Psoas muscle (tissue), 8 donors: ENCODE data around the gene SRGAP3. TPM values are rescaled to one million over a fixed set of nuclear protein-coding genes. Genes with fewer than 3 reads are reported as not detected.

Source experiments
- ATAC-seq, 4 donors: fragments of 200-7000 bp; cut with Tn5 transposase; one replicate each; pipeline ENCODE4 v1.9.1; 2020; ENCODE audit warnings: moderate library complexity in 3 of 4, mild to moderate bottlenecking in 2 of 4
- DNase-seq, 2 donors: peaks; one replicate each; pipeline ENCODE4 v3.0.0-alpha.2; 2020
- H3K27ac ChIP-seq: fragments of 200-600 bp; one replicate; pipeline ENCODE4 v1.8.0; 2022
- H3K27me3 ChIP-seq, 3 donors: fragments of 200-600 bp in 1 of 3; one replicate each; pipeline versions ENCODE4 v1.6.1 to v1.8.0; 2013 to 2022; ENCODE audit warnings: low read length in 2 of 3, mild to moderate bottlenecking in 2 of 3, moderate library complexity in 1 of 3; ENCODE audit not compliant: insufficient read depth in 3 of 3
- H3K36me3 ChIP-seq, 2 donors: fragments of 200-600 bp in 1 of 2; one replicate each; pipeline versions ENCODE4 v1.6.1 to v1.8.0; 2013 to 2022; ENCODE audit warnings: low read depth in 1 of 2, mild to moderate bottlenecking in 1 of 2, moderate library complexity in 1 of 2; ENCODE audit not compliant: insufficient read depth in 1 of 2
- H3K4me1 ChIP-seq: fragments of 200-600 bp; one replicate; pipeline ENCODE4 v1.8.0; 2022
- H3K4me3 ChIP-seq: fragments of 200-600 bp; one replicate; pipeline ENCODE4 v1.8.0; 2022; ENCODE audit warnings: mild to moderate bottlenecking
- H3K9me3 ChIP-seq: fragments of 200-600 bp; one replicate; pipeline ENCODE4 v1.8.0; 2022
- CTCF ChIP-seq: fragments of 200-600 bp; IDR thresholded peaks from one replicate; pipeline ENCODE4 v1.8.0; 2022; ENCODE audit warnings: antibody characterized with exemption
- WGBS, 3 donors: extraction: QIAGEN DNeasy Blood & Tissue Kit; methylation state at CpG; one replicate each; pipeline versions ENCODE4 v1.1.6 to v1.1.7; 2013; 5-methylcytosine and 5-hydroxymethylcytosine counted together
- intact Hi-C, 2 donors: fragments of 100-400 bp; cut with DNase I; formaldehyde crosslinking; loops; one replicate each; pipeline versions ENCODE4 v1.11.0 to v1.14.2; 2022
- polyA plus RNA-seq, 3 donors: library from polyadenylated mRNA; stranded (reverse); fragments of 200-250 nt; gene quantifications; one replicate each; pipeline ENCODE4 v1.2.3, GENCODE V29; 2013
- total RNA-seq, 4 donors: library from RNA; stranded (reverse); fragmentation: NEBNext Ultra II Directional in 2 of 4; extraction: Animal tissue kit (Norgen Biotek cat#: 25700) in 2 of 4; gene quantifications; one replicate each; pipeline versions ENCODE4 v1.2.1 to v1.2.4, GENCODE V29; 2021 to 2023
- donor health status: healthy with polysubstance abuse.
- donor health status: DM: no; HTN: no; CAD: no; lungs with moderate emphysema.
- donor health status: Bipolar disorder and iron deficiency.
- donor health status: healthy.
- donor health status: DM: yes; HTN: yes; CAD: no.
- donor health status: DM: no; HTN: no; CAD: no.
- donor health status: DM: no; HTN: no; CAD: no.
- donor health status: DM: yes; HTN: yes; CAD: no.

Gene SRGAP3
- total and polyA plus RNA-seq, 7 donors: 0.77 to 7.6 (median 1.9) TPM

DNA sequence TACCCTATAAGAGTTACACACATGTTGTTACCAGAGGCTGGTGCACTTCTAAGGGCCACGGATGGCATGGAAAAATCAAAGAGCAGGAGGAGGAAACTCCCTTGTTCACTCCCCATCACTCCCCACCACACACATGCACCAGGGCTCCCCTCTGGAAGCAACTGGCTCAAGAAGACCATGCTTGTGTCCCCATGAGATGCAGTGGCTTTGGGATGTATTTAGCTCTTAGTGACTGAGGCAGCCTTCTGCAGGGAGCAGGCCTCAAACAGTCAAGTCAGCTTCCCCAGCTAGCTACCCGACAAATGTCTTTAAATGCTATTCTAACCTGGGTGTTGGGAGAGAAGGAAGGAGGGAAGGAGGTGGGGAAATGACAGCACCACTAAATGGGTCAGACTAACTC is 253.2 kb downstream of the SRGAP3 start:
- WGBS, 3 donors: 68 to 83% (median 79%) methylated on average over 2 of the region's 2 CpGs
- no peak for ATAC-seq
- Histone ChIP-seq H3K27me3 (no peaks in the 10 kb centered on the region), H3K9me3 (no peaks in the 10 kb centered on the region), H3K4me1 (peaks cover 12% of the 10 kb centered on the region), H3K27ac (no peak overlapping the region), H3K36me3 (no peaks in the 10 kb centered on the region), H3K4me3 (no peak overlapping the region)
- TF ChIP-seq CTCF: no peak
- intact Hi-C loops: no loop called here
- DNase-seq: no peak

DNA sequence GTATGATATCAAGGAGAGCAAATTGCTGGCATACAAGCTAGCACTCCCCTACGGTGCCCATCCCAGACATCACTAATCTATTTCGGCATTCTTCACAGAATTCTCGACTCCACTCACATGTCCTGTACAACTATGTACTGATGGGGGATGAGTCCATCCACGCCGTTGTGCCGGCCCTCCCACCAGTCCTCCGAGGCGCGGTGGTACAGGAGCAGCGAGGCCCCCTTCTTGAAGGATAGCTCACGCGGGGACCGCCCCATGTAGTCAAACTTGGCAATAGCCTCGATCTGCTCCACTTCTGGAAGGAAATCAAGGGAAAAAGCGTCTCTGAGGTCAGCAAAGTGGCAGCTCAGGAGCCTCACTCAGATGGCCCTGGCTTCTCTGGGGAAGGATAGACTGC is 255.2 kb downstream of the SRGAP3 start:
- H3K9me3 ChIP-seq: no peaks in the 10 kb centered on the region
- intact Hi-C loops: no loop called here
- no peak for ATAC-seq
- H3K4me3 ChIP-seq: no peak overlapping the region
- H3K36me3 ChIP-seq: no peaks in the 10 kb centered on the region
- H3K4me1 ChIP-seq: peaks cover 12% of the 10 kb centered on the region
- H3K27ac ChIP-seq: no peak overlapping the region
- no peaks in the 10 kb centered on the region for H3K27me3 ChIP-seq
- WGBS, 3 donors: 93 to 95% (median 94%) methylated on average over 15 of the region's 15 CpGs
- no peak for TF ChIP-seq CTCF
- DNase-seq: no peak

GRCh38 chr3:8993331-8993730 is 256.1 kb downstream of the SRGAP3 start:
- DNase-seq: no peak
- intact Hi-C loops: no loop called here
- no peak for TF ChIP-seq CTCF
- no peak overlapping the region for H3K27ac ChIP-seq
- ATAC-seq: no peak
- no peaks in the 10 kb centered on the region for H3K9me3 ChIP-seq
- H3K36me3 ChIP-seq: no peaks in the 10 kb centered on the region
- peaks cover 12% of the 10 kb centered on the region for H3K4me1 ChIP-seq
- WGBS, 3 donors: 87 to 96% (median 95%) methylated on average over 5 of the region's 5 CpGs
- no peak overlapping the region for H3K4me3 ChIP-seq
- no peaks in the 10 kb centered on the region for H3K27me3 ChIP-seq

DNA sequence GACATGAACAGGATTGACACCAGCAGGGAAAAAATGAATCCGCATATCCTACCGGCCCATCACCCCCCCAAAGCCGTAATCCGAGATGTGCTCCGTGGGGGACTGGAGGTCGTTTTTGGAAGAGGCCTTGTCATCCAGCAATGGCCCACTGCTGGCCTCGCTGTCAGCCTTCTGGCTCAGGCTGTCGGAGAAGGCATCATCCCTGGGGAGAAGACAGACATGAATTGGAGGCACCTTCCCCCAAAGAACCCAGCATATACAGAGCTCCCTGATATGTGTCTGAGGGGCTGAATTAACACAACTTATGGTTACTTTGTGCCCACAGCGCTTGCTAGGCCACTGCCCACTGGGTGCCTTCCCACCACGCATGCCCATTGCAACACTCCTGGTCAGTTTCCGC is 256.6 kb downstream of the SRGAP3 start:
- Histone ChIP-seq H3K4me3 (no peak overlapping the region), H3K9me3 (no peaks in the 10 kb centered on the region), H3K27ac (no peak overlapping the region), H3K27me3 (no peaks in the 10 kb centered on the region), H3K36me3 (no peaks in the 10 kb centered on the region), H3K4me1 (peaks cover 12% of the 10 kb centered on the region)
- DNase-seq (no peak), ATAC-seq (no peak)
- intact Hi-C loops: no loop called here
- no peak for TF ChIP-seq CTCF
- WGBS, 3 donors: 74 to 81% (median 76%) methylated on average over 11 of the region's 11 CpGs

GRCh38 chr3:8992199-8992598 is 257.2 kb downstream of the SRGAP3 start:
- DNase-seq (no peak), ATAC-seq (no peak)
- no peaks in the 10 kb centered on the region for H3K27me3 ChIP-seq
- 91 to 93% (median 91%) methylated on average over 4 of the region's 4 CpGs for WGBS, 3 donors
- TF ChIP-seq CTCF: no peak
- intact Hi-C loops: no loop called here
- H3K36me3 ChIP-seq: no peaks in the 10 kb centered on the region
- H3K27ac ChIP-seq: no peak overlapping the region
- peaks cover 11% of the 10 kb centered on the region for H3K4me1 ChIP-seq
- H3K4me3 ChIP-seq: no peak overlapping the region
- no peaks in the 10 kb centered on the region for H3K9me3 ChIP-seq
